ENCODE measurements around the gene TPD52L2. TPM values are rescaled to one million over a fixed set of nuclear protein-coding genes. Genes with fewer than 3 reads are reported as not detected.

The TPD52L2 gene
- total RNA-seq, 1 donor from 2014 or later = 76.9 TPM

- intact Hi-C loops (cut with DNase I) = no loop called here
- DNase-seq (no peak), ATAC-seq (no peak)
- peak overlapping the region; percentile 48 for H3K27ac ChIP-seq
- TF ChIP-seq CTCF (IDR thresholded peaks at IDR 0.05) = no peak
- H3K4me1 ChIP-seq = peaks cover 50% of the 10 kb centered on the region
- H3K9me3 ChIP-seq = no peaks in the 10 kb centered on the region
- peaks cover 33% of the 10 kb centered on the region for H3K27me3 ChIP-seq (ENCODE audit: low read depth)
- no peak overlapping the region for H3K4me3 ChIP-seq
- H3K36me3 ChIP-seq = no peaks in the 10 kb centered on the region
These were observed 20.5 kb upstream of the TPD52L2 start for GRCh38 chr20:63844511-63844991.

- peak; percentile 47 to 55 for ATAC-seq
- peaks cover 50% of the 10 kb centered on the region for H3K4me1 ChIP-seq
- H3K36me3 ChIP-seq = no peaks in the 10 kb centered on the region
- peaks cover 33% of the 10 kb centered on the region for H3K27me3 ChIP-seq (ENCODE audit: low read depth)
- no peaks in the 10 kb centered on the region for H3K9me3 ChIP-seq
- peak overlapping the region; percentile 75 for H3K27ac ChIP-seq
- intact Hi-C loops (cut with DNase I) = no loop called here
- TF ChIP-seq CTCF (IDR thresholded peaks at IDR 0.05) = no peak
- no peak for DNase-seq
- peak overlapping the region; percentile 10 for H3K4me3 ChIP-seq
These were observed 18.8 kb upstream of the TPD52L2 start for GRCh38 chr20:63846128-63846771.

GRCh38 chr20:63846888-63847236, 18.2 kb upstream of the TPD52L2 start:
- H3K36me3 ChIP-seq = no peaks in the 10 kb centered on the region
- H3K27me3 ChIP-seq (ENCODE audit: low read depth) = peaks cover 33% of the 10 kb centered on the region
- no peaks in the 10 kb centered on the region for H3K9me3 ChIP-seq
- ATAC-seq (no peak), DNase-seq (no peak)
- peaks cover 50% of the 10 kb centered on the region for H3K4me1 ChIP-seq
- intact Hi-C loops (cut with DNase I) = no loop called here
- peak overlapping the region; percentile 75 for H3K27ac ChIP-seq
- no peak overlapping the region for H3K4me3 ChIP-seq
- TF ChIP-seq CTCF (IDR thresholded peaks at IDR 0.05) = no peak

- Histone ChIP-seq H3K9me3 (no peaks in the 10 kb centered on the region), H3K27me3 (ENCODE audit: low read depth) (peaks cover 33% of the 10 kb centered on the region), H3K4me1 (peaks cover 50% of the 10 kb centered on the region), H3K27ac (peak overlapping the region; percentile 75), H3K4me3 (no peak overlapping the region), H3K36me3 (no peaks in the 10 kb centered on the region)
- intact Hi-C loops (cut with DNase I) = no loop called here
- TF ChIP-seq CTCF (IDR thresholded peaks at IDR 0.05) = no peak
- DNase-seq (no peak), ATAC-seq (peak; percentile 31)
These were observed 17.6 kb upstream of the TPD52L2 start for GRCh38 chr20:63847237-63848002.

GRCh38 chr20:63848003-63848911, 16.8 kb upstream of the TPD52L2 start:
- H3K27me3 ChIP-seq (ENCODE audit: low read depth) = peaks cover 33% of the 10 kb centered on the region
- peaks cover 52% of the 10 kb centered on the region for H3K4me1 ChIP-seq
- intact Hi-C loops (cut with DNase I) = no loop called here
- no peaks in the 10 kb centered on the region for H3K36me3 ChIP-seq
- H3K4me3 ChIP-seq = no peak overlapping the region
- TF ChIP-seq CTCF (IDR thresholded peaks at IDR 0.05) = no peak
- peak overlapping the region; percentile 75 for H3K27ac ChIP-seq
- peak; percentile 6 to 11 for ATAC-seq
- no peak for DNase-seq
- H3K9me3 ChIP-seq = no peaks in the 10 kb centered on the region
